Fibroblast of peridontal ligament (primary cell): ENCODE measurements around the gene DCAF6.
"Not testable (repeated sequence)": the region's sequence is repeated elsewhere in the genome, so short reads cannot be mapped to it uniquely, and the experiment has no call there.

Experiments used
- DNase-seq: peaks from one replicate; pipeline ENCODE4 v3.0.0-alpha.2; 2010; ENCODE audit errors: extremely low read depth

DCAF6 gene, protein sequence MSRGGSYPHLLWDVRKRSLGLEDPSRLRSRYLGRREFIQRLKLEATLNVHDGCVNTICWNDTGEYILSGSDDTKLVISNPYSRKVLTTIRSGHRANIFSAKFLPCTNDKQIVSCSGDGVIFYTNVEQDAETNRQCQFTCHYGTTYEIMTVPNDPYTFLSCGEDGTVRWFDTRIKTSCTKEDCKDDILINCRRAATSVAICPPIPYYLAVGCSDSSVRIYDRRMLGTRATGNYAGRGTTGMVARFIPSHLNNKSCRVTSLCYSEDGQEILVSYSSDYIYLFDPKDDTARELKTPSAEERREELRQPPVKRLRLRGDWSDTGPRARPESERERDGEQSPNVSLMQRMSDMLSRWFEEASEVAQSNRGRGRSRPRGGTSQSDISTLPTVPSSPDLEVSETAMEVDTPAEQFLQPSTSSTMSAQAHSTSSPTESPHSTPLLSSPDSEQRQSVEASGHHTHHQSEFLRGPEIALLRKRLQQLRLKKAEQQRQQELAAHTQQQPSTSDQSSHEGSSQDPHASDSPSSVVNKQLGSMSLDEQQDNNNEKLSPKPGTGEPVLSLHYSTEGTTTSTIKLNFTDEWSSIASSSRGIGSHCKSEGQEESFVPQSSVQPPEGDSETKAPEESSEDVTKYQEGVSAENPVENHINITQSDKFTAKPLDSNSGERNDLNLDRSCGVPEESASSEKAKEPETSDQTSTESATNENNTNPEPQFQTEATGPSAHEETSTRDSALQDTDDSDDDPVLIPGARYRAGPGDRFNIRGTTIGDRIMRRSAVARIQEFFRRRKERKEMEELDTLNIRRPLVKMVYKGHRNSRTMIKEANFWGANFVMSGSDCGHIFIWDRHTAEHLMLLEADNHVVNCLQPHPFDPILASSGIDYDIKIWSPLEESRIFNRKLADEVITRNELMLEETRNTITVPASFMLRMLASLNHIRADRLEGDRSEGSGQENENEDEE

GRCh38 chr1:167936068-167936929 is at the start of gene DCAF6:
TSS of gene DCAF6 (plus strand) at chr1:167936683. CDS start at chr1:167936912, 229 bp downstream.
- peak; percentile 98 for DNase-seq

DNA sequence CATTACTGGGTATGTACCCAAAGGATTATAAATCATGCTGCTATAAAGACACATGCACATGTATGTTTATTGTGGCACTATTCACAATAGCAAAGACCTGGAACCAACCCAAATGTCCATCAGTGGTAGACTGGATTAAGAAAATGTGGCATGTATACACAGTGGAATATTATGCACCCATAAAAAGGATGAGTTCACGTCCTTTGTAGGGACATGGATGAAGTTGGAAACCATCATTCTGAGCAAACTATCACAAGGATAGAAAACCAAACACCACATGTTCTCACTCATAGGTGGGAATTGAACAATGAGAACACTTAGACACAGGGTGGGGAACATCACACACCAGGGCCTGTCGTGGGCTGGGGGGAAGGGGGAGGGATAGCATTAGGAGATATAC is 49.3 kb upstream of the DCAF6 start:
- DNase-seq: not testable (repeated sequence)

GRCh38 chr1:167890400-167890799 is 46.1 kb upstream of the DCAF6 start:
- no peak for DNase-seq

- DNase-seq: no peak
Observed at GRCh38 chr1:167893798-167894197, 42.7 kb upstream of the DCAF6 start.

DNA sequence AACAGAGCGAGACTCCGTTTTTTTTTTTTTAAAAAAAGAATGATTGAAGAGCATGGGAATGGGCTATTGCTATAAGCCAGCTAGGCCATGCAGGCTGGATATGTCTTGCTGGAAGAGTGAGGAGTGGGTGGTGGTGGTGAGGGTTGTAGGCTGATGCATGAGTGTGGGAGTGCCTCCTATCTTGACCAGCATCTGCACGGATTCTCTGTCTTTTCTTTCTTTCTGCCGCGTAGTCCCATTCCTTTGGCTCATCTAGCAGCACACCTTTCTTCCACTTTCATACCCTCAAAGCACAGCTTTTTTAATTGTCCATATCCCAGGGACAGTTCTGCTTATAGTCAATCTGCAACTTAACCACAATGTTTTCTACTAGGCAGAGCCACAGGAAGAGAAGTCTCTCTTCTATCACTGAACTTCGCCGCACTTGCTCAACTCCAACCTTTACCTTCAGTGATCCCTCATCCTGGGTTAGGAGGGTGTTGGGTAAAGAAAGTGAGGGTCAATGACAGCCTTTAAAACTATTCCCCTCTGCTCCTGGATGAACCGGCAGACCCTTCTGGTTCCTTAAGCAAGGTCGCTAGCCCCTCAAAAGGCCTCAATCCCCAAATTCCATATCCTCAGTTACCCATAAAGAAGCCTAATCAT is 37.8 kb upstream of the DCAF6 start:
- no peak for DNase-seq

GRCh38 chr1:167899253-167899681 is 37.2 kb upstream of the DCAF6 start:
- peak; percentile 74 for DNase-seq

- no peak for DNase-seq
Observed at GRCh38 chr1:167900907-167901306, 35.6 kb upstream of the DCAF6 start.

GRCh38 chr1:167904652-167905130 is 31.8 kb upstream of the DCAF6 start:
- peak; percentile 65 for DNase-seq

DNA sequence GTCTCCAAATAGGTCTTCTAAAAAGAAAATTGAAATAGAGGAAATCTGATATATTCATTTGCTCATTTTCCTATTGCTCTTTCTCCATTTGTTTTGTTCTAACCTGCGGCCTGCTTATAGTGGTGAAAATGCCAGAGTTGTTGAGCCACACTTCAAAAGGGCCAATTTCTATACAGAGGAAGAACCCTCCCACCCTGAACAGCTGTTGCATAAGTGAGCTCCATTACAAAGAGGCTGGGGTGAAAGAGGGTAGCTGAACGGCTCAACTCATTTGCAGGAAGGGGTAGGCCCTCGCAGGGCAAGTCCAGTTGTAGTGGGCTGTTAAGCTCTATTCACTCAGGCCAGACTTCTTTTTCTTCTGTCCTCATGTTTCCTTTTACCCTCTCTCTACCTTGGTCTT is 31.3 kb upstream of the DCAF6 start:
- peak; percentile 72 for DNase-seq

GRCh38 chr1:167905671-167906070 is 30.8 kb upstream of the DCAF6 start:
- peak; percentile 45 for DNase-seq

- DNase-seq: no peak
Observed at GRCh38 chr1:167909691-167910180, 26.7 kb upstream of the DCAF6 start.

DNA sequence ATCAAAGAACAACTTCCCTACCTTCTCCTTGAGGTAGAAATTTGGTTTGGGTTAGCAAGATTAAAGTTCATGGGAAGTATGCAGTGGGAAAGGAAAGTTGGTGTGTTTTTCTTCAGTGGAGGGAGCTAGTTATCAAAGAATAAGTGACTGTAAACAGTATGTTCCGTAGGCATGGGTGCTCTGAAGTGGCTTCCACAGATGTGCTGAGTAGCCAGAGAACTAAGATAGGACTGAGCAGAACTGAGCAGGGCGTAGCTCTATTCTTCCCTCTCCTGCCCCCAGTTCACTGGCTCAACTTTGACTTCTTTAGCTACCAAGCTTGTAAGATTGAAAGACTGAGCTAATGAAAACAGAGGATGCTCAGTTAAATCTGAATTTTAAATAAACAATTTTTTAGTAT is 26.0 kb upstream of the DCAF6 start:
- DNase-seq: no peak

- no peak for DNase-seq
Observed at GRCh38 chr1:167911413-167911812, 25.1 kb upstream of the DCAF6 start.

DNA sequence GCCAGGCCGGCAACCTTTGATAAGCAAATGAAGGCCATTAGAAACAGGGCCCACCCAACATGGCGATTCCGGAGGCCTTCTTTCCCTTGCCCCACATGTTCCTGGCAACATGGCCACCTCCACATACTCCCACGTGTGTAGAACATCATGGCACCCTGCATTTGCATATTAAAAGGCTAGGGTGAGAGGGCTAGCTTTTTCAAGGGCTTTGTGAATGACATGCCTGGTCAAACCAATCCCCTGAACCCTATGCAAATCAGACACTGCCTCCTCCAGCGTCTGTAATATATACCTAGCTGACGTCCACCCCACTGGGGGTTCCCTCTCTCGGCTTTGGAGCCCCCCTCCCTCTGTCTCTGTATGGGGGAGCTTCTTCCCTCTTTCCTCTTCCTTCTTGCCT is 24.2 kb upstream of the DCAF6 start:
- no peak for DNase-seq

- no peak for DNase-seq
Observed at GRCh38 chr1:167913895-167914496, 22.5 kb upstream of the DCAF6 start, which contains the start of gene ADCY10. TSS of gene ADCY10 (minus strand) at chr1:167914134. CDS start at chr1:167905140, 8,994 bp downstream.

DNA sequence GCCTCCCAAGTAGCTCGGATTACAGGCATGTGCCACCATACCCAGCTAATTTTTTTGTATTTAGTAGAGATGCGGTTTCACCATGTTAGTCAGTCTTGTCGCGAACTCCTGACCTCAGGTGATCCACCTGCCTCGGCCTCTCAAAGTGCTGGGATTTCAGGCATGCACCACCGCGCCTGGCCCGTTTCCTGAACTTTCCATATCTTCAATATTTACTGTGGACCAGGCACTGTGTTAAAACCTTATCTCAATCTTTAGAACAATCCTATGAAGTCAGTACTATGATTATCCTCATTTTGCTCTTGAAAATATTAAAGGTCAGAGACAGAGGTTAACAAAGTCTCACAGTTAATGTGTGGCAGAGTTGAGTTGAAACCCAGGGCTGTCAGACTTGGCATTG is 20.9 kb upstream of the DCAF6 start:
- DNase-seq: no peak

DNA sequence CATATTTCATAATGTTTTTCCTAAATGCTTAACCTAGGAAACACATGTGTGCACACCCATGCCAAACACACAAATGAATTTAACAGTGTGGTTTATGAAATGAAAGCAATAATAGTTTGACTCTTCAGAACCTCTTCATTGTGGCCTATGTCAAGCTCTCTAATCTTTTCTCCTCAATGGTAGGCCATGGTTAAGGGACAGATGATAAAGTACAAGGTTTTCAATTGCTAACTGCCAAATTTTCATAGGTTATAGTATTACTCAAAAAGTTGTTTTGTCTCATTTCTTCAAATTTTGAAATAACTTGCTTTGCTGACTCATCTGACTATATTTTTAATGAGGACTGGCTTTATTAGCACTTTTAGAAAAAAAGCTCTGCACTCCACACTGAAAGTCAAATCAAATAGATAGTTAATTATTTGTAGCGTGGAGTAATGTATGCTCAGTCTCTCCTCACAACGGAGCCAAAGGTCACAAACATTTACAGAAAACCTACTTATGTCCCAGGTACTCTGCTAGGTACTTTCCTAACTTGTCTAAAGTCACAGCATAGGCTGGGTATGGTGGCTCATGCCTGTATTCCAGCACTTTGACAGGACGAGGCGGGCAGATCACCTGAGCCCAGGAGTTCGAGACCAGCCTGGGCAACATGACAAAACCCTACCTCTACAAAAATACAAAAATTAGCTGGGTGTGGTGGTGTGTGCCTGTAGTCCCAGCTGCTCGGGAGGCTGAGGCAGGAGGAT is 19.5 kb upstream of the DCAF6 start:
- no peak for DNase-seq

- peak; percentile 76 for DNase-seq
Observed at GRCh38 chr1:167922023-167922422, 14.5 kb upstream of the DCAF6 start.

GRCh38 chr1:167922611-167923074 is 13.8 kb upstream of the DCAF6 start:
- no peak for DNase-seq
